A549 (cell line): ENCODE results near the gene ITLN1. TPM values are rescaled to one million over a fixed set of nuclear protein-coding genes. Genes with fewer than 3 reads are reported as not detected.

Experiments used
- ATAC-seq, 2 experiments: fragments of 200-7000 bp in 1 of 2; fragments of >200 bp in 1 of 2; cut with Nextera tagmentation in 1 of 2; cut with Tn5 transposase in 1 of 2; 3 replicates each; pipeline versions ENCODE4 v1.8.0 to v1.9.1; 2018 to 2020; ENCODE audit warnings: mild to moderate bottlenecking in 1 of 2, moderate library complexity in 1 of 2
- CTCF ChIA-PET: fragments of 300-600 bp; sonication (Branson Sonifier 250); formaldehyde crosslinking; extraction: SDS; loops from one replicate; lab custom pipeline; 2021; ENCODE audit warnings: antibody characterized with exemption, inconsistent platforms; lab: Yijun Ruan, JAX
- POLR2A ChIA-PET: fragments of 350-600 bp; formaldehyde crosslinking; extraction: SDS; loops from one replicate; lab custom pipeline; 2021; ENCODE audit warnings: antibody characterized with exemption, inconsistent platforms; lab: Yijun Ruan, JAX
- DNase-seq, 2 experiments: peaks; one replicate each; pipeline versions ENCODE4 v3.0.0 to v3.0.0-alpha.2; 2011 to 2016; ENCODE audit warnings: low read depth in 1 of 2, low spot score in 1 of 2
- FAIRE-seq: peaks from 2 replicates; lab custom pipeline; 2011; peaks lifted over from hg19 to GRCh38; lab: Jason Lieb, UNC
- H3K27ac ChIP-seq, 2 experiments: fragments of >200 bp; sonication (Bioruptor Twin); formaldehyde crosslinking; 3 replicates each; pipeline ENCODE4 v1.5.1; 2016 to 2017
- H3K4me1 ChIP-seq: fragments of >200 bp; sonication (Bioruptor Twin); formaldehyde crosslinking; 3 replicates; pipeline ENCODE4 v1.6.1; 2016
- H3K4me2 ChIP-seq: fragments of >200 bp; sonication (Bioruptor Twin); formaldehyde crosslinking; 3 replicates; pipeline ENCODE4 v1.6.1; 2016
- H3K4me3 ChIP-seq: fragments of >200 bp; sonication (Bioruptor Twin); formaldehyde crosslinking; 3 replicates; pipeline ENCODE4 v1.5.1; 2016
- H3K9me3 ChIP-seq: fragments of >200 bp; sonication (Bioruptor Twin); formaldehyde crosslinking; 3 replicates; pipeline ENCODE4 v1.6.1; 2016
- CEBPB ChIP-seq, 2 experiments: fragments of >200 bp in 1 of 2; sonication (Bioruptor Twin) in 1 of 2; formaldehyde crosslinking in 1 of 2; IDR thresholded peaks; 2 replicates each; pipeline ENCODE4 v1.6.1; 2012 to 2016
- CHD2 ChIP-seq: fragments of 150-350 bp; IDR thresholded peaks from 2 replicates; pipeline ENCODE4 v1.6.1; 2014; ENCODE audit warnings: low read length; ENCODE audit not compliant: partially characterized antibody
- CTCF ChIP-seq: fragments of >200 bp; sonication (Bioruptor Twin); formaldehyde crosslinking; IDR thresholded peaks from 3 replicates; pipeline ENCODE4 v1.5.1; 2016
- E2F6 ChIP-seq: IDR thresholded peaks from 2 replicates; pipeline ENCODE4 v1.6.1; 2012; ENCODE audit warnings: low read depth, borderline replicate concordance
- EHMT2 ChIP-seq: fragments of 200-600 bp; sonication (generic); IDR thresholded peaks from 2 replicates; pipeline ENCODE4 v1.6.1; 2016; ENCODE audit warnings: antibody characterized with exemption, low read depth, mild to moderate bottlenecking, moderate library complexity
- FOSB ChIP-seq: fragments of 250-450 bp; sonication (Bioruptor Pico); IDR thresholded peaks from 2 replicates; pipeline ENCODE4 v1.5.0; 2020; ENCODE audit warnings: mild to moderate bottlenecking, moderate library complexity
- FOSL2 ChIP-seq, 2 experiments: fragments of 450-650 bp in 1 of 2; fragments of >200 bp in 1 of 2; sonication (Bioruptor Twin) in 1 of 2; formaldehyde crosslinking; IDR thresholded peaks; 2 replicates each; pipeline versions ENCODE4 v1.5.0 to v1.6.1; 2016 to 2020; ENCODE audit warnings: mild to moderate bottlenecking in 1 of 2, moderate library complexity in 1 of 2
- GATA3 ChIP-seq: IDR thresholded peaks from 2 replicates; pipeline ENCODE4 v1.6.1; 2012; ENCODE audit warnings: borderline replicate concordance
- HOXB13 ChIP-seq: fragments of 250-450 bp; sonication (Bioruptor Pico); IDR thresholded peaks from 2 replicates; pipeline ENCODE4 v1.5.0; 2020; ENCODE audit warnings: low read depth, mild to moderate bottlenecking, moderate library complexity
- KDM1A ChIP-seq: fragments of 200-600 bp; sonication (generic); IDR thresholded peaks from 2 replicates; pipeline ENCODE4 v1.6.1; 2016; ENCODE audit warnings: low read depth, mild to moderate bottlenecking
- MAX ChIP-seq: IDR thresholded peaks from 2 replicates; pipeline ENCODE4 v1.6.1; 2012
- MYC ChIP-seq: IDR thresholded peaks from 2 replicates; pipeline ENCODE4 v1.6.1; 2012; ENCODE audit warnings: mild to moderate bottlenecking, inconsistent platforms, low read length, improper control_type of control experiment, borderline replicate concordance
- PBX3 ChIP-seq: IDR thresholded peaks from 2 replicates; pipeline ENCODE4 v1.6.1; 2012
- PHF8 ChIP-seq: fragments of 200-600 bp; sonication (generic); IDR thresholded peaks from 2 replicates; pipeline ENCODE4 v1.6.1; 2016; ENCODE audit warnings: low read depth, mild to moderate bottlenecking, antibody characterized with exemption, moderate library complexity, borderline replicate concordance
- RCOR1 ChIP-seq: fragments of 150-350 bp; IDR thresholded peaks from 2 replicates; pipeline ENCODE4 v1.6.1; 2014; ENCODE audit warnings: antibody characterized with exemption, low read length, low read depth
- RFX5 ChIP-seq: fragments of 450-650 bp; IDR thresholded peaks from 2 replicates; pipeline ENCODE4 v1.7.1; 2014; ENCODE audit warnings: antibody characterized with exemption, mild to moderate bottlenecking, moderate library complexity
- RNF2 ChIP-seq: fragments of 200-600 bp; sonication (generic); IDR thresholded peaks from 2 replicates; pipeline ENCODE4 v1.6.1; 2016; ENCODE audit warnings: low read depth, mild to moderate bottlenecking, antibody characterized with exemption, moderate library complexity, borderline replicate concordance
- SMC3 ChIP-seq: fragments of >200 bp; sonication (Bioruptor Twin); formaldehyde crosslinking; IDR thresholded peaks from 3 replicates; pipeline ENCODE4 v1.6.1; 2018; ENCODE audit warnings: inconsistent platforms
- SREBF2 ChIP-seq: fragments of 450-650 bp; IDR thresholded peaks from 2 replicates; pipeline ENCODE4 v1.6.1; 2014; ENCODE audit warnings: mild to moderate bottlenecking, moderate library complexity
- USF2 ChIP-seq: fragments of 450-650 bp; IDR thresholded peaks from 2 replicates; pipeline ENCODE4 v1.6.1; 2014; ENCODE audit warnings: antibody characterized with exemption
- ZC3H11A ChIP-seq: fragments of 450-650 bp; IDR thresholded peaks from 2 replicates; pipeline ENCODE4 v1.6.1; 2014; ENCODE audit warnings: antibody characterized with exemption, mild to moderate bottlenecking
- WGBS: methylation state at CpG from one replicate; pipeline ENCODE4 v1.1.6; 2017; ENCODE audit errors: missing lambda C conversion rate; 5-methylcytosine and 5-hydroxymethylcytosine counted together
- polyA plus RNA-seq, 4 experiments: library from polyadenylated mRNA; depleted of rRNA in 3 of 4; stranded (reverse); fragments of >200 nt; fragmentation: RNase III in 1 of 4; extraction: RNeasy Plus Mini Kit Qiagen cat#74134 plus additional on column Dnase treatment in 1 of 4; gene quantifications; 2 replicates in 3 of 4; 3 replicates in 1 of 4; pipeline ENCODE4 v1.2.3, GENCODE V29; 2011 to 2017

Gene ITLN1
- polyA plus RNA-seq, 2 of the 4 experiments (the other 2 are of a cell fraction), result not detected

- 75% methylated on average over 12 of the region's 12 CpGs for WGBS
- ATAC-seq, result no peak
- Histone ChIP-seq H3K4me3 (no peak overlapping the region), H3K4me2 (no peak overlapping the region), H3K27ac (no peak overlapping the region), H3K9me3 (peaks cover 5% of the 10 kb centered on the region; the same call in 2 of the 3 replicates), H3K4me1 (no peaks in the 10 kb centered on the region)
- no peak for FAIRE-seq
- ChIA-PET POLR2A (no interaction called here), CTCF (interaction anchor here (1.2 to 3.3 kb wide), 3 partner anchors 9 to 16 kb away, joined by 3 to 20 read pairs (median 4); no protein-coding TSS in a partner anchor)
- TF ChIP-seq MYC (no peak), PBX3 (no peak), SREBF2 (no peak), FOSB (CRISPR knock-in tag) (no peak), CEBPB (IDR thresholded peaks at IDR 0.05) (no peak), PHF8 (no peak), CHD2 (no peak), SMC3 (no peak), KDM1A (no peak), HOXB13 (CRISPR knock-in tag) (no peak), ZC3H11A (no peak), CTCF (no peak), FOSL2 (IDR thresholded peaks at IDR 0.05) (no peak), FOSL2 (CRISPR knock-in tag; IDR thresholded peaks at IDR 0.05) (no peak), E2F6 (no peak), RNF2 (no peak), USF2 (no peak)
- DNase-seq, result no peak
These were observed 38.7 kb downstream of the ITLN1 start for GRCh38 chr1:160846281-160846680.

- no peak for FAIRE-seq
These were observed 40.3 kb downstream of the ITLN1 start for GRCh38 chr1:160844447-160845232.

More at GRCh38 chr1:160844447-160845232, 40.3 kb downstream of the ITLN1 start:
- DNase-seq (no peak), ATAC-seq (no peak)
- Histone ChIP-seq H3K9me3 (peaks cover 5% of the 10 kb centered on the region; the same call in 2 of the 3 replicates), H3K27ac (no peak overlapping the region), H3K4me2 (no peak overlapping the region), H3K4me1 (no peaks in the 10 kb centered on the region), H3K4me3 (no peak overlapping the region)
- POLR2A ChIA-PET, result no interaction called here
- TF ChIP-seq RFX5 (no peak), MAX (no peak), RCOR1 (no peak), EHMT2 (no peak), CHD2 (no peak), GATA3 (no peak)
- CTCF ChIA-PET, result interaction anchor here (0.8 to 3.3 kb wide), 3 partner anchors 10 to 97 kb away, joined by 3 to 20 read pairs (median 15); no protein-coding TSS in a partner anchor
- WGBS, result 66% methylated on average over 12 of the region's 12 CpGs
